GM12878 (cell line): ENCODE results near the gene IFNL1. TPM values are rescaled to one million over a fixed set of nuclear protein-coding genes. Genes with fewer than 3 reads are reported as not detected.

Experiments
- ATAC-seq: fragments of 200-7000 bp; cut with Tn5 transposase; 3 replicates; pipeline ENCODE4 v1.9.1; 2020; ENCODE audit warnings: mild to moderate bottlenecking, moderate library complexity
- BruUV-seq: library from RNA; stranded (reverse); fragments of 400-500 nt; replicated peaks from 2 replicates; lab custom pipeline; 2021; lab: Mats Ljungman, UMichigan
- CTCF ChIA-PET: fragments of 300-600 bp; sonication (Branson Sonifier 250); formaldehyde crosslinking; extraction: SDS; loops from one replicate; lab custom pipeline; 2021; ENCODE audit warnings: inconsistent platforms; lab: Yijun Ruan, JAX
- POLR2A ChIA-PET: fragments of 350-600 bp; formaldehyde crosslinking; extraction: SDS; loops from one replicate; lab custom pipeline; 2021; ENCODE audit warnings: inconsistent platforms; lab: Charles Lee
- RAD21 ChIA-PET: fragments of 300-600 bp; sonication (Branson Sonifier 250); formaldehyde crosslinking; loops from one replicate; lab custom pipeline; 2023; ENCODE audit warnings: antibody characterized with exemption; ENCODE audit not compliant: unreplicated experiment; lab: Charles Lee
- SMC1A ChIA-PET: fragments of 300-600 bp; sonication (Branson Sonifier 250); formaldehyde crosslinking; loops from one replicate; lab custom pipeline; 2023; ENCODE audit not compliant: unreplicated experiment, uncharacterized antibody; lab: Charles Lee
- DNase-seq: peaks from one replicate; pipeline ENCODE4 v3.0.0-alpha.2; 2011; ENCODE audit warnings: low read depth, low spot score
- FAIRE-seq: peaks from 3 replicates; lab custom pipeline; 2011; peaks lifted over from hg19 to GRCh38; lab: Jason Lieb, UNC
- H2AFZ ChIP-seq: 2 replicates; pipeline ENCODE4 v1.6.0; 2011; ENCODE audit warnings: low read depth, low read length, control low read depth; ENCODE audit not compliant: control insufficient read depth
- H3K27ac ChIP-seq: 2 replicates; pipeline ENCODE4 v1.5.1; 2011; ENCODE audit warnings: control low read depth; ENCODE audit not compliant: control insufficient read depth, insufficient read depth
- H3K27me3 ChIP-seq, 2 experiments: replicated peaks in 1 of 2; 2 replicates each; pipeline versions ENCODE4 v1.6.0 to v1.6.1; 2011; ENCODE audit warnings: low read length in 1 of 2; ENCODE audit not compliant: control insufficient read depth in 2 of 2, insufficient read depth in 2 of 2
- H3K36me3 ChIP-seq, 2 experiments: 2 replicates each; pipeline ENCODE4 v1.5.1; 2011; ENCODE audit warnings: low read length in 1 of 2; ENCODE audit not compliant: control insufficient read depth in 2 of 2, insufficient read depth in 2 of 2
- H3K4me1 ChIP-seq: 2 replicates; pipeline ENCODE4 v1.6.1; 2011; ENCODE audit warnings: mild to moderate bottlenecking, low read length, moderate library complexity, mixed read lengths; ENCODE audit not compliant: control insufficient read depth, insufficient read depth
- H3K4me2 ChIP-seq: 2 replicates; pipeline ENCODE4 v1.6.0; 2011; ENCODE audit warnings: control low read depth; ENCODE audit not compliant: control insufficient read depth, insufficient read depth
- H3K4me3 ChIP-seq: fragments of 200-600 bp; sonication (generic); 2 replicates; pipeline ENCODE4 v1.5.1; 2016
- H3K79me2 ChIP-seq: 2 replicates; pipeline ENCODE4 v1.6.0; 2011; ENCODE audit warnings: low read length; ENCODE audit not compliant: control insufficient read depth, insufficient read depth
- H3K9ac ChIP-seq: 2 replicates; pipeline ENCODE4 v1.8.0; 2011; ENCODE audit warnings: low read length, control low read depth, mixed read lengths; ENCODE audit not compliant: control insufficient read depth, insufficient read depth
- H3K9me3 ChIP-seq: replicated peaks from 3 replicates; pipeline ENCODE4 v1.5.1; 2011; ENCODE audit warnings: mild to moderate bottlenecking, low read length; ENCODE audit not compliant: control insufficient read depth, insufficient read depth
- H4K20me1 ChIP-seq: 2 replicates; pipeline ENCODE4 v1.6.0; 2011; ENCODE audit not compliant: control insufficient read depth, insufficient read depth
- MTA2 ChIP-seq: fragments of 450-650 bp; IDR thresholded peaks from 2 replicates; pipeline ENCODE4 v1.6.1; 2016; ENCODE audit warnings: low read depth, mild to moderate bottlenecking, moderate library complexity
- WGBS: methylation state at CpG from one replicate; pipeline ENCODE4 v1.1.6; 2016; ENCODE audit warnings: low lambda C conversion rate; ENCODE audit not compliant: insufficient replicate concordance, insufficient coverage; ENCODE audit errors: missing lambda C conversion rate; 5-methylcytosine and 5-hydroxymethylcytosine counted together
- in situ Hi-C: fragments of 300-500 bp; cut with MboI; formaldehyde crosslinking; loops from 9 replicates; pipeline ENCODE4 v1.14.3; 2018; ENCODE audit warnings: mixed read lengths
- intact Hi-C: fragments of 100-400 bp; cut with micrococcal nuclease; formaldehyde crosslinking; loops from one replicate; pipeline ENCODE4 v1.14.2; 2022; ENCODE audit not compliant: unreplicated experiment
- polyA plus RNA-seq, 11 experiments: library from polyadenylated mRNA; depleted of rRNA in 4 of 11; unstranded in 6 of 11; stranded (reverse) in 5 of 11; fragments of >200 nt; fragmentation: Nextera tagmentation in 4 of 11; fragmentation: Illumina TruSeq in 1 of 11; extraction: Ambion mirVana in 4 of 11; extraction: Trizol in 1 of 11; gene quantifications; 1 replicate in 1 of 11; 2 replicates in 10 of 11; pipeline versions ENCODE4 v1.2.1 to v1.2.3, GENCODE V29; 2011 to 2016; ENCODE audit warnings: inconsistent platforms in 2 of 11, missing spikeins in 2 of 11, low read depth in 1 of 11
- total RNA-seq, 4 experiments: library from RNA; depleted of rRNA in 3 of 4; stranded (reverse); fragments of >200 nt in 3 of 4; fragmentation: Illumina TruSeq in 1 of 4; extraction: Trizol in 1 of 4; gene quantifications; 2 replicates each; pipeline versions ENCODE4 v1.2.1 to v1.2.3, GENCODE V29; 2013 to 2021
- TF ChIP-seq, protein P1 (sequence below): fragments of 450-650 bp; IDR thresholded peaks from 2 replicates; pipeline ENCODE4 v1.6.1; 2017; ENCODE audit warnings: low read depth, mild to moderate bottlenecking, moderate library complexity
- TF ChIP-seq, protein P2 (sequence below): fragments of 450-650 bp; formaldehyde crosslinking; IDR thresholded peaks from 2 replicates; pipeline ENCODE4 v1.4.0; 2022; ENCODE audit warnings: mild to moderate bottlenecking, moderate library complexity
- TF ChIP-seq, protein P3 (sequence below): IDR thresholded peaks from 2 replicates; pipeline ENCODE4 v1.6.1; 2012; ENCODE audit warnings: low read length, inconsistent platforms

Gene IFNL1
- total and polyA plus RNA-seq, 10 of the 15 experiments (the other 5 are each of a cell fraction or from before 2014, with no cell fraction given), result not detected

- no TSS peak for BruUV-seq
Measured at GRCh38 chr19:39293394-39293793, 2.8 kb upstream of the IFNL1 start.

More at GRCh38 chr19:39293394-39293793, 2.8 kb upstream of the IFNL1 start:
- Histone ChIP-seq H3K27me3 (0 out of 4 replicates have a peak, but pooled peaks cover 0 to 3% of the 10 kb centered on the region in 2 experiments), H3K36me3 (no peaks in the 10 kb centered on the region), H3K4me3 (no peak overlapping the region), H2AFZ (no peak overlapping the region), H3K9ac (no peak overlapping the region), H3K79me2 (no peaks in the 10 kb centered on the region), H3K4me2 (no peak overlapping the region), H3K4me1 (no peaks in the 10 kb centered on the region)
- no peak for FAIRE-seq
- ATAC-seq, result no peak
- SMC1A ChIA-PET, result no interaction called here
- in situ Hi-C loops, result no loop called here
- TF ChIP-seq, protein P1, sequence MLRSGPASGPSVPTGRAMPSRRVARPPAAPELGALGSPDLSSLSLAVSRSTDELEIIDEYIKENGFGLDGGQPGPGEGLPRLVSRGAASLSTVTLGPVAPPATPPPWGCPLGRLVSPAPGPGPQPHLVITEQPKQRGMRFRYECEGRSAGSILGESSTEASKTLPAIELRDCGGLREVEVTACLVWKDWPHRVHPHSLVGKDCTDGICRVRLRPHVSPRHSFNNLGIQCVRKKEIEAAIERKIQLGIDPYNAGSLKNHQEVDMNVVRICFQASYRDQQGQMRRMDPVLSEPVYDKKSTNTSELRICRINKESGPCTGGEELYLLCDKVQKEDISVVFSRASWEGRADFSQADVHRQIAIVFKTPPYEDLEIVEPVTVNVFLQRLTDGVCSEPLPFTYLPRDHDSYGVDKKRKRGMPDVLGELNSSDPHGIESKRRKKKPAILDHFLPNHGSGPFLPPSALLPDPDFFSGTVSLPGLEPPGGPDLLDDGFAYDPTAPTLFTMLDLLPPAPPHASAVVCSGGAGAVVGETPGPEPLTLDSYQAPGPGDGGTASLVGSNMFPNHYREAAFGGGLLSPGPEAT, result no peak
- TF ChIP-seq, protein P2, sequence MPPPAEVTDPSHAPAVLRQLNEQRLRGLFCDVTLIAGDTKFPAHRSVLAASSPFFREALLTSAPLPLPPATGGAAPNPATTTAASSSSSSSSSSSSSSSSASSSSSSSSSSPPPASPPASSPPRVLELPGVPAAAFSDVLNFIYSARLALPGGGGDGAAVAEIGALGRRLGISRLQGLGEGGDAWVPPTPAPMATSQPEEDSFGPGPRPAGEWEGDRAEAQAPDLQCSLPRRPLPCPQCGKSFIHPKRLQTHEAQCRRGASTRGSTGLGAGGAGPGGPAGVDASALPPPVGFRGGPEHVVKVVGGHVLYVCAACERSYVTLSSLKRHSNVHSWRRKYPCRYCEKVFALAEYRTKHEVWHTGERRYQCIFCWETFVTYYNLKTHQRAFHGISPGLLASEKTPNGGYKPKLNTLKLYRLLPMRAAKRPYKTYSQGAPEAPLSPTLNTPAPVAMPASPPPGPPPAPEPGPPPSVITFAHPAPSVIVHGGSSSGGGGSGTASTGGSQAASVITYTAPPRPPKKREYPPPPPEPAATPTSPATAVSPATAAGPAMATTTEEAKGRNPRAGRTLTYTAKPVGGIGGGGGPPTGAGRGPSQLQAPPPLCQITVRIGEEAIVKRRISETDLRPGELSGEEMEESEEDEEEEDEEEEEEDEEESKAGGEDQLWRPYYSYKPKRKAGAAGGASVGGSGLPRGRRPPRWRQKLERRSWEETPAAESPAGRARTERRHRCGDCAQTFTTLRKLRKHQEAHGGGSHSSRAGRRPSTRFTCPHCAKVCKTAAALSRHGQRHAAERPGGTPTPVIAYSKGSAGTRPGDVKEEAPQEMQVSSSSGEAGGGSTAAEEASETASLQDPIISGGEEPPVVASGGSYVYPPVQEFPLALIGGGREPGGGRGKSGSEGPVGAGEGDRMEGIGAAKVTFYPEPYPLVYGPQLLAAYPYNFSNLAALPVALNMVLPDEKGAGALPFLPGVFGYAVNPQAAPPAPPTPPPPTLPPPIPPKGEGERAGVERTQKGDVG (CRISPR knock-in tag), result no peak
- TF ChIP-seq, protein P3, sequence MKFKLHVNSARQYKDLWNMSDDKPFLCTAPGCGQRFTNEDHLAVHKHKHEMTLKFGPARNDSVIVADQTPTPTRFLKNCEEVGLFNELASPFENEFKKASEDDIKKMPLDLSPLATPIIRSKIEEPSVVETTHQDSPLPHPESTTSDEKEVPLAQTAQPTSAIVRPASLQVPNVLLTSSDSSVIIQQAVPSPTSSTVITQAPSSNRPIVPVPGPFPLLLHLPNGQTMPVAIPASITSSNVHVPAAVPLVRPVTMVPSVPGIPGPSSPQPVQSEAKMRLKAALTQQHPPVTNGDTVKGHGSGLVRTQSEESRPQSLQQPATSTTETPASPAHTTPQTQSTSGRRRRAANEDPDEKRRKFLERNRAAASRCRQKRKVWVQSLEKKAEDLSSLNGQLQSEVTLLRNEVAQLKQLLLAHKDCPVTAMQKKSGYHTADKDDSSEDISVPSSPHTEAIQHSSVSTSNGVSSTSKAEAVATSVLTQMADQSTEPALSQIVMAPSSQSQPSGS, result no peak
- TF ChIP-seq MTA2, result no peak
- TF ChIP-seq, all 136 proteins: peak for 0
- H3K9me3 ChIP-seq, result no peaks in the 10 kb centered on the region
- RAD21 ChIA-PET, result no interaction called here
- H3K27ac ChIP-seq, result no peak overlapping the region
- intact Hi-C loops, result no loop called here
- POLR2A ChIA-PET, result no interaction called here
- DNase-seq, result no peak
- no peaks in the 10 kb centered on the region for H4K20me1 ChIP-seq
- WGBS, result 49% methylated on average over 4 of the region's 4 CpGs
- CTCF ChIA-PET, result no interaction called here
